COR-L47 (cell line): ENCODE measurements around the gene SLC7A8.

Experiments used
- DNase-seq: peaks from one replicate; lab custom pipeline; 2025; lab: John Stamatoyannopoulos, UW

The SLC7A8 gene

GRCh38 chr14:23158779-23159178 lies 24.7 kb downstream of the SLC7A8 start:
- no peak for DNase-seq

GRCh38 chr14:23154964-23155587 lies 28.4 kb downstream of the SLC7A8 start:
- no peak for DNase-seq

- DNase-seq: no peak
These were observed 29.3 kb downstream of the SLC7A8 start for GRCh38 chr14:23153851-23154796.

- DNase-seq: no peak
These were observed 32.1 kb downstream of the SLC7A8 start for GRCh38 chr14:23151342-23151741.

GRCh38 chr14:23149745-23150144 lies 33.7 kb downstream of the SLC7A8 start:
- no peak for DNase-seq

GRCh38 chr14:23148591-23149249 lies 34.7 kb downstream of the SLC7A8 start:
- no peak for DNase-seq

GRCh38 chr14:23147676-23148075 lies 35.8 kb downstream of the SLC7A8 start:
- no peak for DNase-seq

- no peak for DNase-seq
These were observed 36.5 kb downstream of the SLC7A8 start for GRCh38 chr14:23146980-23147379.

GRCh38 chr14:23146351-23146910 lies 37.0 kb downstream of the SLC7A8 start:
- no peak for DNase-seq

GRCh38 chr14:23145794-23146350 lies 37.6 kb downstream of the SLC7A8 start:
- DNase-seq: no peak

- DNase-seq: no peak
These were observed 39.5 kb downstream of the SLC7A8 start for GRCh38 chr14:23143911-23144310.

GRCh38 chr14:23142826-23143225 lies 40.6 kb downstream of the SLC7A8 start:
- no peak for DNase-seq

GRCh38 chr14:23141706-23142444 lies 41.6 kb downstream of the SLC7A8 start:
- peak; percentile 54 for DNase-seq

- no peak for DNase-seq
These were observed 43.1 kb downstream of the SLC7A8 start for GRCh38 chr14:23140371-23140770.

- DNase-seq: no peak
These were observed 43.6 kb downstream of the SLC7A8 start for GRCh38 chr14:23139874-23140273.

GRCh38 chr14:23137813-23138535 lies 45.5 kb downstream of the SLC7A8 start:
- DNase-seq: no peak

GRCh38 chr14:23137192-23137812 lies 46.2 kb downstream of the SLC7A8 start:
- DNase-seq: no peak

GRCh38 chr14:23136566-23137133 lies 46.8 kb downstream of the SLC7A8 start:
- DNase-seq: no peak

- DNase-seq: no peak
These were observed 50.5 kb downstream of the SLC7A8 start for GRCh38 chr14:23132970-23133369.

- no peak for DNase-seq
These were observed 52.0 kb downstream of the SLC7A8 start for GRCh38 chr14:23131482-23131881.
